PC-3 (cell line): ENCODE measurements around the gene TRIM56. TPM values are rescaled to one million over a fixed set of nuclear protein-coding genes. Genes with fewer than 3 reads are reported as not detected.
"Not testable (repeated sequence)": the region's sequence is repeated elsewhere in the genome, so short reads cannot be mapped to it uniquely, and the experiment has no call there.

Experiments
- ATAC-seq: fragments of 200-7000 bp; cut with Tn5 transposase; 2 replicates; pipeline ENCODE4 v1.9.1; 2020; ENCODE audit warnings: mild to moderate bottlenecking, moderate library complexity
- Bru-seq: library from RNA; stranded (reverse); fragments of 400-500 nt; gene quantifications from one replicate; lab custom pipeline; 2021; lab: Mats Ljungman, UMichigan
- BruChase-seq, 2 experiments: library from RNA; stranded (reverse); fragments of 400-500 nt; gene quantifications; one replicate each; lab custom pipeline; 2021; lab: Mats Ljungman, UMichigan
- BruUV-seq: library from RNA; stranded (reverse); fragments of 400-500 nt; replicated peaks from 2 replicates; lab custom pipeline; 2021; lab: Mats Ljungman, UMichigan
- CTCF ChIA-PET: fragments of 300-600 bp; sonication (Branson Sonifier 250); formaldehyde crosslinking; loops from one replicate; lab custom pipeline; 2022; ENCODE audit warnings: antibody characterized with exemption; lab: Charles Lee
- POLR2A ChIA-PET: fragments of 300-600 bp; sonication (Branson Sonifier 250); formaldehyde crosslinking; loops from one replicate; lab custom pipeline; 2022; ENCODE audit warnings: antibody characterized with exemption; ENCODE audit not compliant: unreplicated experiment; lab: Charles Lee
- DNase-seq: peaks from one replicate; pipeline ENCODE4 v3.0.0-alpha.2; 2015
- H2AFZ ChIP-seq: fragments of 300-600 bp; sonication (generic); 2 replicates; pipeline ENCODE4 v1.6.0; 2016; ENCODE audit warnings: antibody characterized with exemption, low read length
- H3F3A ChIP-seq: fragments of 300-600 bp; sonication (generic); one replicate; pipeline ENCODE4 v1.6.0; 2017; ENCODE audit warnings: antibody characterized with exemption, low read length, control low read depth, mild to moderate bottlenecking; ENCODE audit not compliant: unreplicated experiment
- H3K27ac ChIP-seq: fragments of 300-600 bp; sonication (generic); 2 replicates; pipeline ENCODE4 v1.5.1; 2016; ENCODE audit warnings: mild to moderate bottlenecking, low read length
- H3K27me3 ChIP-seq: fragments of 300-600 bp; sonication (generic); 2 replicates; pipeline ENCODE4 v1.6.1; 2016; ENCODE audit warnings: low read length, mixed read lengths
- H3K36me3 ChIP-seq: fragments of 300-600 bp; sonication (generic); 2 replicates; pipeline ENCODE4 v1.6.1; 2016; ENCODE audit warnings: low read depth, mixed run types, low read length, mixed read lengths
- H3K4me1 ChIP-seq: fragments of 300-600 bp; sonication (generic); 2 replicates; pipeline ENCODE4 v1.5.1; 2016; ENCODE audit warnings: low read length; ENCODE audit not compliant: insufficient read depth
- H3K4me2 ChIP-seq: fragments of 300-600 bp; sonication (generic); 2 replicates; pipeline ENCODE4 v1.6.0; 2016; ENCODE audit warnings: low read length
- H3K4me3 ChIP-seq: fragments of 300-600 bp; sonication (generic); 2 replicates; pipeline ENCODE4 v1.5.1; 2016; ENCODE audit warnings: mild to moderate bottlenecking, low read length, mixed read lengths
- H3K79me2 ChIP-seq: fragments of 300-600 bp; sonication (generic); 2 replicates; pipeline ENCODE4 v1.6.1; 2017; ENCODE audit warnings: low read length, mixed read lengths
- H3K9ac ChIP-seq: fragments of 300-600 bp; sonication (generic); 2 replicates; pipeline ENCODE4 v1.6.0; 2016; ENCODE audit warnings: mild to moderate bottlenecking, low read length
- H3K9me2 ChIP-seq: fragments of 300-600 bp; sonication (generic); replicated peaks from 2 replicates; pipeline ENCODE4 v1.6.1; 2016; ENCODE audit warnings: mixed run types, low read length, mixed read lengths
- H3K9me3 ChIP-seq: fragments of 300-600 bp; sonication (generic); 2 replicates; pipeline ENCODE4 v1.6.1; 2016; ENCODE audit warnings: low read length, mixed read lengths
- H4K20me1 ChIP-seq: fragments of 300-600 bp; sonication (generic); 2 replicates; pipeline ENCODE4 v1.6.1; 2016; ENCODE audit warnings: low read length, mixed read lengths
- CTCF ChIP-seq: fragments of 300-600 bp; sonication (generic); conservative IDR thresholded peaks from 2 replicates; pipeline ENCODE4 v1.5.1; 2017; ENCODE audit warnings: antibody characterized with exemption, low read depth, mild to moderate bottlenecking, low read length
- EZH2 ChIP-seq: fragments of 300-600 bp; sonication (generic); IDR thresholded peaks from one replicate; pipeline ENCODE4 v1.6.1; 2017; ENCODE audit warnings: antibody characterized with exemption, mild to moderate bottlenecking, low read length; ENCODE audit not compliant: unreplicated experiment
- EZH2phosphoT487 ChIP-seq: fragments of 300-600 bp; sonication (generic); IDR thresholded peaks from 2 replicates; pipeline ENCODE4 v1.6.1; 2018; ENCODE audit warnings: mild to moderate bottlenecking, antibody characterized with exemption, low read length, borderline replicate concordance
- intact Hi-C: fragments of 100-400 bp; cut with micrococcal nuclease; formaldehyde crosslinking; loops from 2 replicates; pipeline ENCODE4 v1.9.0; 2023
- long read RNA-seq: library from polyadenylated mRNA; unstranded; transcript quantifications from one replicate; pipeline ENCODE4 v2.0.0, GENCODE V29; 2021; ENCODE audit not compliant: unreplicated experiment
- total RNA-seq: library from RNA; depleted of rRNA; stranded (reverse); fragments of >200 nt; gene quantifications from 2 replicates; pipeline ENCODE4 v1.2.3, GENCODE V29; 2014; rRNA removed

Gene TRIM56
- total RNA-seq (10.6 and 14.8 TPM in 2 replicates), Bru-seq, nascent RNA (percentile 93 among the genes with signal in this experiment), BruChase-seq, experiment 1, labeled RNA remaining after a 6-hour chase (percentile 97 among the genes with signal in this experiment), BruChase-seq, experiment 2, labeled RNA remaining after a 2-hour chase (percentile 98 among the genes with signal in this experiment)
- long read RNA-seq, full-length matches to known transcripts = 54 of 205 reads
- long read RNA-seq, partial matches to known transcripts = 0 of 205 reads
- long read RNA-seq, other reads (novel, unspliced or antisense) = 151 of 205 reads

- H3K9ac ChIP-seq = peak within 1 kb of the TSS; percentile 88
- peak; percentile 88 for ATAC-seq
Measured at GRCh38 chr7:101085162-101085964, at the start of gene TRIM56. TSS of gene TRIM56 (plus strand) at chr7:101085481. CDS start at chr7:101087313, 1,832 bp downstream.

DNA sequence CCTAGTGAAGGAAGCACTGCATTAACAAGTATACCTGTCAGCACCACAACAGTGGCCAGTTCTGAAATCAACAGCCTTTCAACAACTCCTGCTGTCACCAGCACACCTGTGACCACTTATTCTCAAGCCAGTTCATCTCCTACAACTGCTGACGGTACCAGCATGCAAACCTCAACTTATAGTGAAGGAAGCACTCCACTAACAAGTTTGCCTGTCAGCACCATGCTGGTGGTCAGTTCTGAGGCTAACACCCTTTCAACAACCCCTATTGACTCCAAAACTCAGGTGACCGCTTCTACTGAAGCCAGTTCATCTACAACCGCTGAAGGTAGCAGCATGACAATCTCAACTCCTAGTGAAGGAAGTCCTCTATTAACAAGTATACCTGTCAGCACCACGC, 49.3 kb upstream of the TRIM56 start:
- no peak for DNase-seq
- intact Hi-C loops = no loop called here
- H3K79me2 ChIP-seq = no peaks in the 10 kb centered on the region
- H3K9me2 ChIP-seq = no peaks in the 10 kb centered on the region
- H3K27me3 ChIP-seq = no peaks in the 10 kb centered on the region; the same call in 1 of the 2 replicates
- TF ChIP-seq EZH2phosphoT487 (no peak), CTCF (no peak), EZH2 (no peak)
- no peaks in the 10 kb centered on the region for H3K36me3 ChIP-seq
- CTCF ChIA-PET = no interaction called here
- no peak overlapping the region for H3K4me2 ChIP-seq
- H2AFZ ChIP-seq = no peak overlapping the region
- no peaks in the 10 kb centered on the region for H3F3A ChIP-seq
- ATAC-seq = no peak
- H3K27ac ChIP-seq = no peak overlapping the region
- H3K4me1 ChIP-seq = no peaks in the 10 kb centered on the region
- no peak overlapping the region for H3K4me3 ChIP-seq
- H3K9me3 ChIP-seq = no peaks in the 10 kb centered on the region
- H4K20me1 ChIP-seq = no peaks in the 10 kb centered on the region
- no peak overlapping the region for H3K9ac ChIP-seq
- POLR2A ChIA-PET = no interaction called here
- BruUV-seq = no TSS peak

More at GRCh38 chr7:101085162-101085964, at the start of gene TRIM56:
- Histone ChIP-seq H3K4me2 (peak within 1 kb of the TSS; percentile 90), H3F3A (no peaks in the 10 kb centered on the region), H3K4me1 (peaks cover 23% of the 10 kb centered on the region), H3K79me2 (peaks cover 38% of the 10 kb centered on the region), H3K9me3 (no peaks in the 10 kb centered on the region), H3K9me2 (no peaks in the 10 kb centered on the region), H3K27me3 (no peaks in the 10 kb centered on the region), H2AFZ (peak within 1 kb of the TSS; percentile 86), H3K4me3 (peak within 1 kb of the TSS; percentile 84), H4K20me1 (no peaks in the 10 kb centered on the region), H3K36me3 (no peaks in the 10 kb centered on the region; the same call in 1 of the 2 replicates), H3K27ac (peak within 1 kb of the TSS; percentile 95)
- no TSS peak for BruUV-seq
- CTCF ChIA-PET = interaction anchor here (0.7 to 1.0 kb wide), 6 partner anchors 9 to 499 kb away, joined by 3 to 11 read pairs (median 4); partner anchors contain the start of genes FBXO24 and LRCH4
- intact Hi-C loops = loop anchor here (1.0 to 2.0 kb wide), 2 partner anchors 37 to 53 kb away; no protein-coding TSS in a partner anchor
- peak; percentile 95 for DNase-seq
- POLR2A ChIA-PET = interaction anchor here (0.5 to 1.0 kb wide), 10 partner anchors 9 to 1318 kb away, joined by 3 to 17 read pairs (median 4); partner anchors contain the start of gene UFSP1
- TF ChIP-seq EZH2 (no peak), EZH2phosphoT487 (no peak), CTCF (no peak)

- H3K9me2 ChIP-seq, H3K27ac ChIP-seq, H2AFZ ChIP-seq, H3K79me2 ChIP-seq, H3K9me3 ChIP-seq, H3K9ac ChIP-seq, ATAC-seq, BruUV-seq, H4K20me1 ChIP-seq, DNase-seq, CTCF ChIA-PET, H3F3A ChIP-seq, H3K4me1 ChIP-seq, H3K4me3 ChIP-seq, POLR2A ChIA-PET, intact Hi-C loops, H3K36me3 ChIP-seq, H3K27me3 ChIP-seq, H3K4me2 ChIP-seq: not testable (repeated sequence)
Measured at GRCh38 chr7:101041283-101041682, 44.0 kb upstream of the TRIM56 start.
